MM.1S (cell line): ENCODE measurements around the gene SLC1A2.

Experiments
- EZH2phosphoT487 ChIP-seq: fragments of 300-600 bp; sonication (generic); IDR thresholded peaks from 2 replicates; pipeline ENCODE4 v1.6.1; 2018; ENCODE audit warnings: antibody characterized with exemption, low read length
- TF ChIP-seq, protein P1 (sequence below): fragments of 300-600 bp; sonication (generic); IDR thresholded peaks from 2 replicates; pipeline ENCODE4 v1.5.1; 2016; ENCODE audit warnings: antibody characterized with exemption, low read length, mixed read lengths

DNA sequence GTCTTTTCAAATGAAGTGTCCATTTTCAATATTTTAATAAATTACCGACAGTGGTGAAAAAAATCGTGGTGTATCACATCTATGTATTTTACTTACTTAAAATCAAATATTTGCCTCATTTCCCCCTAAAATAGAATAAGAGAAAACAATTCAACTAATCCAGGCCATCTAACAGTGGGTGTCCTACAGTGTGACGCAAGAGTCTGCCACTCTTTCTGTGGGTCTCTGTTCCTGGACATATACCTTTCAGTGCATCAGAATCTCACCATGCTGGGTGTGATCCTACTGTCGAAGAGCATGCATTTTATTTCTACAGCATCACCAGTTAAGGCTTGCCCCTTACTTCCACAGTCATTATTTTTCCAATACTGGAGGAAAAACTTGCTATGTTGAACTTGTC, 169.2 kb downstream of the SLC1A2 start:
- TF ChIP-seq, protein P1, sequence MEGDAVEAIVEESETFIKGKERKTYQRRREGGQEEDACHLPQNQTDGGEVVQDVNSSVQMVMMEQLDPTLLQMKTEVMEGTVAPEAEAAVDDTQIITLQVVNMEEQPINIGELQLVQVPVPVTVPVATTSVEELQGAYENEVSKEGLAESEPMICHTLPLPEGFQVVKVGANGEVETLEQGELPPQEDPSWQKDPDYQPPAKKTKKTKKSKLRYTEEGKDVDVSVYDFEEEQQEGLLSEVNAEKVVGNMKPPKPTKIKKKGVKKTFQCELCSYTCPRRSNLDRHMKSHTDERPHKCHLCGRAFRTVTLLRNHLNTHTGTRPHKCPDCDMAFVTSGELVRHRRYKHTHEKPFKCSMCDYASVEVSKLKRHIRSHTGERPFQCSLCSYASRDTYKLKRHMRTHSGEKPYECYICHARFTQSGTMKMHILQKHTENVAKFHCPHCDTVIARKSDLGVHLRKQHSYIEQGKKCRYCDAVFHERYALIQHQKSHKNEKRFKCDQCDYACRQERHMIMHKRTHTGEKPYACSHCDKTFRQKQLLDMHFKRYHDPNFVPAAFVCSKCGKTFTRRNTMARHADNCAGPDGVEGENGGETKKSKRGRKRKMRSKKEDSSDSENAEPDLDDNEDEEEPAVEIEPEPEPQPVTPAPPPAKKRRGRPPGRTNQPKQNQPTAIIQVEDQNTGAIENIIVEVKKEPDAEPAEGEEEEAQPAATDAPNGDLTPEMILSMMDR = no peak
- TF ChIP-seq EZH2phosphoT487 = no peak
